ENCODE results near the gene ARHGAP24.

GRCh38 chr4:85615952-85616351 is 141.0 kb downstream of the ARHGAP24 start:
- TF ChIP-seq CTCF (IDR thresholded peaks at IDR 0.05) (no peak), POLR2A (IDR thresholded peaks at IDR 0.05) (no peak)

Measured in right lobe of liver (tissue), 4 donors.